KMS-11 (cell line): ENCODE results near the gene PVALEF.

Experiments
- H2AFZ ChIP-seq: fragments of 200-600 bp; sonication (generic); 2 replicates; pipeline ENCODE4 v1.6.1; 2016; ENCODE audit warnings: antibody characterized with exemption, mixed run types, low read depth
- H3K27ac ChIP-seq: fragments of 200-600 bp; sonication (generic); 2 replicates; pipeline ENCODE4 v1.6.1; 2016; ENCODE audit warnings: mild to moderate bottlenecking, mixed run types
- H3K27me3 ChIP-seq: fragments of 200-600 bp; sonication (generic); 2 replicates; pipeline ENCODE4 v1.6.1; 2017; ENCODE audit warnings: mild to moderate bottlenecking, low read depth, mixed run types, moderate library complexity; ENCODE audit not compliant: insufficient read depth
- H3K36me3 ChIP-seq: fragments of 200-600 bp; sonication (generic); 2 replicates; pipeline ENCODE4 v1.6.1; 2017; ENCODE audit warnings: mild to moderate bottlenecking, mixed run types; ENCODE audit not compliant: insufficient read depth
- H3K4me1 ChIP-seq: fragments of 200-600 bp; sonication (generic); 2 replicates; pipeline ENCODE4 v1.6.1; 2016; ENCODE audit warnings: mild to moderate bottlenecking, low read depth, mixed run types; ENCODE audit not compliant: poor library complexity, severe bottlenecking
- H3K4me2 ChIP-seq: fragments of 200-600 bp; sonication (generic); 2 replicates; pipeline ENCODE4 v1.7.0; 2016; ENCODE audit warnings: mild to moderate bottlenecking, mixed run types
- H3K4me3 ChIP-seq: fragments of 200-600 bp; sonication (generic); IDR thresholded peaks from 2 replicates; pipeline ENCODE4 v1.6.1; 2017; ENCODE audit warnings: low read depth, low read length, mixed read lengths; ENCODE audit not compliant: insufficient read depth
- H3K79me2 ChIP-seq: fragments of 200-600 bp; sonication (generic); 2 replicates; pipeline ENCODE4 v1.6.1; 2016; ENCODE audit warnings: low read depth, mixed run types; ENCODE audit not compliant: insufficient read depth
- H3K9ac ChIP-seq: fragments of 200-600 bp; sonication (generic); 2 replicates; pipeline ENCODE4 v1.6.1; 2016; ENCODE audit warnings: mild to moderate bottlenecking, mixed run types
- H4K20me1 ChIP-seq: fragments of 200-600 bp; sonication (generic); 2 replicates; pipeline ENCODE4 v1.6.1; 2016; ENCODE audit warnings: mild to moderate bottlenecking, mixed run types; ENCODE audit not compliant: insufficient read depth
- TF ChIP-seq, protein P1 (sequence below): fragments of 200-600 bp; sonication (generic); conservative IDR thresholded peaks from 2 replicates; pipeline ENCODE4 v1.6.1; 2017; ENCODE audit warnings: low read depth, mild to moderate bottlenecking, antibody characterized with exemption, low read length, moderate library complexity, mixed read lengths

The PVALEF gene

GRCh38 chr17:81218991-81219390, 53.7 kb downstream of the PVALEF start:
- no peaks in the 10 kb centered on the region for H4K20me1 ChIP-seq
- no peak overlapping the region for H3K4me3 ChIP-seq
- no peak overlapping the region for H3K9ac ChIP-seq

DNA sequence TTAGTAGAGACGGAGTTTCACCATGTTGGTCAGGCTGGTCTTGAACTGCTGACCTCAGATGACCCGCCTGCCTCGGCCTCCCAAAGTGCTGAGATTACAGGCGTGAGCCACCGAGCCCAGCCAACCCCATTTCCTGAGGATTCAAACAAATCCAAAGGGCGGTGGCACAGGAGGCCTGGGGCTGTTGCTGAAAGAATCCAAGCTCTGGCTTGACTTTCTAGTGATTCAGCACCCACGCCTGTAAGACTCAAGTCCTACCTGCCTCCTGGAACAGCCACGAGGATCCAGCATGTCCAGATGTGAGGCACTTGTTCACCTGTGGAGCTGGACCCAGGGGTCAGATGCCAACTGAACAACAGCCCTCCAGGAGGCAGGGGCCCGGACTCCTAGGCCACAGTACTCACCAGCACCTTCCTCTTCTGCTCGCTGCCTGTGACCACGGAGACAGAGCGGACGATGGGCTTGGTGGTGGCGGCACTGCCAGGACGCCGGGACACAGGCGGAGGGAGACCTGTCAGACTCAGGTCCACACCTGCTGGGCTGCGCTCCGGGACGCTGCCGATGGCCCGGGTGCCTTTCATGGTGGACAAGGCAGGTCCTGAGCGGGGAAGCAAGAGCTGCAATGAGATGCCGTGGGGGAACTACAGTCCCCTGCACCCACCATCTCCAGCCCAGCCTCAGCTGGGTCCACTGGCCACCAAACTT, 54.3 kb downstream of the PVALEF start:
- H3K4me2 ChIP-seq = no peak overlapping the region
- no peak overlapping the region for H2AFZ ChIP-seq
- TF ChIP-seq, protein P1, sequence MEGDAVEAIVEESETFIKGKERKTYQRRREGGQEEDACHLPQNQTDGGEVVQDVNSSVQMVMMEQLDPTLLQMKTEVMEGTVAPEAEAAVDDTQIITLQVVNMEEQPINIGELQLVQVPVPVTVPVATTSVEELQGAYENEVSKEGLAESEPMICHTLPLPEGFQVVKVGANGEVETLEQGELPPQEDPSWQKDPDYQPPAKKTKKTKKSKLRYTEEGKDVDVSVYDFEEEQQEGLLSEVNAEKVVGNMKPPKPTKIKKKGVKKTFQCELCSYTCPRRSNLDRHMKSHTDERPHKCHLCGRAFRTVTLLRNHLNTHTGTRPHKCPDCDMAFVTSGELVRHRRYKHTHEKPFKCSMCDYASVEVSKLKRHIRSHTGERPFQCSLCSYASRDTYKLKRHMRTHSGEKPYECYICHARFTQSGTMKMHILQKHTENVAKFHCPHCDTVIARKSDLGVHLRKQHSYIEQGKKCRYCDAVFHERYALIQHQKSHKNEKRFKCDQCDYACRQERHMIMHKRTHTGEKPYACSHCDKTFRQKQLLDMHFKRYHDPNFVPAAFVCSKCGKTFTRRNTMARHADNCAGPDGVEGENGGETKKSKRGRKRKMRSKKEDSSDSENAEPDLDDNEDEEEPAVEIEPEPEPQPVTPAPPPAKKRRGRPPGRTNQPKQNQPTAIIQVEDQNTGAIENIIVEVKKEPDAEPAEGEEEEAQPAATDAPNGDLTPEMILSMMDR = no peak
- H3K36me3 ChIP-seq = no peaks in the 10 kb centered on the region
- no peaks in the 10 kb centered on the region for H3K27me3 ChIP-seq
- H3K79me2 ChIP-seq = no peaks in the 10 kb centered on the region
- peaks cover 18% of the 10 kb centered on the region for H3K4me1 ChIP-seq
- no peak overlapping the region for H3K9ac ChIP-seq
- H3K4me3 ChIP-seq = no peak overlapping the region
- no peak overlapping the region for H3K27ac ChIP-seq
- H4K20me1 ChIP-seq = no peaks in the 10 kb centered on the region

More at GRCh38 chr17:81218991-81219390, 53.7 kb downstream of the PVALEF start:
- H3K27ac ChIP-seq = no peak overlapping the region
- TF ChIP-seq, protein P1 = no peak
- no peak overlapping the region for H3K4me2 ChIP-seq
- no peak overlapping the region for H2AFZ ChIP-seq
- H3K79me2 ChIP-seq = no peaks in the 10 kb centered on the region
- peaks cover 18% of the 10 kb centered on the region for H3K4me1 ChIP-seq
- H3K27me3 ChIP-seq = no peaks in the 10 kb centered on the region
- no peaks in the 10 kb centered on the region for H3K36me3 ChIP-seq

GRCh38 chr17:81221371-81221841, 56.1 kb downstream of the PVALEF start:
- Histone ChIP-seq H3K4me2 (peak overlapping the region; percentile 75), H3K9ac (no peak overlapping the region), H4K20me1 (no peaks in the 10 kb centered on the region), H2AFZ (no peak overlapping the region), H3K36me3 (no peaks in the 10 kb centered on the region), H3K4me1 (peaks cover 18% of the 10 kb centered on the region), H3K27me3 (no peaks in the 10 kb centered on the region), H3K27ac (no peak overlapping the region), H3K4me3 (no peak overlapping the region), H3K79me2 (no peaks in the 10 kb centered on the region)
- TF ChIP-seq, protein P1 = no peak

DNA sequence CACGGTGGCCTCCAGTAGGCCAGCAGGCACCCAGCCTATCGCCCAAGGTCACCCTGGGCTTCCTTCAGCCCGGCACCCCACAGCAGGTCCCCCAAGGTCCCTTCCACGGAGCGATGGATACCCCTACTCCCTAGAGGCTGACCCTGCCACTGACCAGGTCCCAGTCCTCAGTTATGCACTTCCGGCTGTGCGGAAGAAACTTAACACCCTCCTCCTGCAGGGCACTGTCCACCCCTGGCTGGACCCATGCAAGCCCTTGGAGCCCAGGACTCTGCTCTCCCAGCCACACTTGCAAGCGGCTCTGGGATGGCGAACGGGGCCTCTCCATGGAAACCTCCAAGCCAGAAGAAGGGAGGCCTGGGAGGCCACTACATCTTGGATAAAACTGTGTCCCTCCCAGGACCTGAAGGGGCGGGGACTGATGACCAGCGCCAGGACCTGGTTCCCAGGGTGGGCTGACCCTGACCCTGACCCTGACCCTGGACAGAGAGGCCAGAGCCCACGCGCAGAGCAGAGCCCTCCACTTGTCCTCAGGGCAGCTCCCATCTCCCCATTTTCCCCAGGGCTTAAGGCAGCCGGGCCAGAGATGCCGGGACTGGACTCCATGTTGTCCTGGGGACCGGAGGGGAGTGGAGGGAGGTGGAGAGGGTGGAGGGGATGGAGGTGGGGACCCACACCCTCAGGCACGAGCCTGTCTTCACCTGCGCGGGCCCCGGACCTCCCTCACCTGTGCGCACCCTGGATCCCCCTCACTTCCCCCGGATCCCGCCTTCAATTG, 56.7 kb downstream of the PVALEF start:
- H3K4me3 ChIP-seq = no peak overlapping the region
- no peaks in the 10 kb centered on the region for H3K36me3 ChIP-seq
- H2AFZ ChIP-seq = peak overlapping the region; percentile 85
- H3K9ac ChIP-seq = peak overlapping the region; percentile 52; the same call in 1 of the 2 replicates
- H4K20me1 ChIP-seq = no peaks in the 10 kb centered on the region
- no peak overlapping the region for H3K27ac ChIP-seq
- no peaks in the 10 kb centered on the region for H3K27me3 ChIP-seq
- H3K4me2 ChIP-seq = peak overlapping the region; percentile 75
- no peaks in the 10 kb centered on the region for H3K79me2 ChIP-seq
- TF ChIP-seq, protein P1 = no peak
- peaks cover 18% of the 10 kb centered on the region for H3K4me1 ChIP-seq
